NK-92 treated with Interleukin-12 subunit alpha and Interleukin-12 subunit beta, amount 100 ng/mL, for 24 hours (cell line): ENCODE measurements around the gene SHMT1.
"Not testable (repeated sequence)": the region's sequence is repeated elsewhere in the genome, so short reads cannot be mapped to it uniquely, and the experiment has no call there.

Source experiments
- DNase-seq: peaks from one replicate; lab custom pipeline; 2025; lab: John Stamatoyannopoulos, UW

Gene SHMT1

DNA sequence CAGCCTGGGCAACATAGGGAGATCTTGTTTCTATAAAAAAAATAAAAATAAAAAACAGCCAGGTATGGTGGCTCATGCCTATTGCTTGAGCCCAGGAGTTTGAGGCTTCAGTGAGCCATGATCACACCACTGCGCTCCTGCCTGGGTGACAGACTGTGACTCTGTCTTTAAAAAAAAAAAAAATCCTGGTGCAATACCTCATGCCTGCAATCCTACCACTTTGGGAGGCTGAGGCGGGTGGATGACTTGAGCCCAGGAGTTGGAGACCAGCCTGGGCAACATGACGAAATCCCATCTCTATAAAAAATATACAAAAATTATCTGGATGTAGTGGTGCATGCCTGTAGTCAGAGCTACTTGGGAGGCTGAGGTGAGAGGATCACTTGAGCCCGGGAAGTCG lies 15.3 kb upstream of the SHMT1 start:
- not testable (repeated sequence) for DNase-seq

GRCh38 chr17:18378205-18378505 lies 14.8 kb upstream of the SHMT1 start:
- no peak for DNase-seq

- DNase-seq, result no peak
These were observed 14.3 kb upstream of the SHMT1 start, which contains the start of gene EVPLL for GRCh38 chr17:18377437-18378204. EVPLL (plus strand) TSS chr17:18377778; CDS start chr17:18380938, 3,160 bp downstream.

- no peak for DNase-seq
These were observed 10.9 kb upstream of the SHMT1 start for GRCh38 chr17:18374216-18374615.

- DNase-seq, result not testable (repeated sequence)
These were observed 9.8 kb upstream of the SHMT1 start for GRCh38 chr17:18373181-18373580.

- DNase-seq, result no peak
These were observed 8.1 kb upstream of the SHMT1 start for GRCh38 chr17:18371455-18371854.

DNA sequence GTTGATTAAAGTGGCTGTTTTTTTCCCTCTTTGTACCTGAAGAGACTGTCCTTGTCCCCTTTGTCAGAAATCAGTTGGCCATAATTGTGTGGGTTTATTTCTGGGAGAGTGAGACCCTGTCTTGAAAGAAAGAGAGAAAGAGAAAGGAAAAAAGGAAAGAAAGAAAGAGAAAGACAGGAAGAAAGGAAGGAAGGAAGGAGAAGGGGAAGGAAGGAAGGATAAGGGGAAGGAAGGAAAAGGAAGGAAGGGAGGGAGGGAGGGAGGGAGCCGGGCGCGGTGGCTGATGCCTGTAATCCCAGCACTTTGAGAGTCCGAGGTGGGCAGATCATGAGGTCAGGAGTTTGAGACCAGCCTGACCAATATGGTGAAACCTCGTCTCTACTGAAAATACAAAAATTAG lies 7.4 kb upstream of the SHMT1 start:
- DNase-seq, result no peak

DNA sequence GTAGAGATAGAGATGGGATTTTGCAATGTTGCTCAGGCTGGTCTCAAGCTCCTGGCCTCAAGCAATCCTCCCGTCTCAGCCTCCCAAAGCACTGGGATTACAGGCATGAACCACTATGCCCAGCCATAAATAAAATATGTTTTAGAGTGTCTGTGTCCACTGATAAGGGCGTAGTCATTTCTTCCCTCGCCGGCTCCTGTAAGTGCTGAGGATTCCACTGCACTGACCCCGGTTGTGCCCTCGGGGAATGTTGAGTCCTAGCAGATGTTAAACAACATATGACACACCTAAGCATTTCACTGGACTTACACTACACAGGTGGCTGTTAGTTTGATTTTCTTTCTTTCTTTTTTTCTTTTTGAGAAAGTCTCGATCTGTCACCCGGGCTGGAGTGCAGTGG lies 5.6 kb upstream of the SHMT1 start:
- no peak for DNase-seq

- no peak for DNase-seq
These were observed 816 bp upstream of the SHMT1 start for GRCh38 chr17:18364166-18364565.

DNA sequence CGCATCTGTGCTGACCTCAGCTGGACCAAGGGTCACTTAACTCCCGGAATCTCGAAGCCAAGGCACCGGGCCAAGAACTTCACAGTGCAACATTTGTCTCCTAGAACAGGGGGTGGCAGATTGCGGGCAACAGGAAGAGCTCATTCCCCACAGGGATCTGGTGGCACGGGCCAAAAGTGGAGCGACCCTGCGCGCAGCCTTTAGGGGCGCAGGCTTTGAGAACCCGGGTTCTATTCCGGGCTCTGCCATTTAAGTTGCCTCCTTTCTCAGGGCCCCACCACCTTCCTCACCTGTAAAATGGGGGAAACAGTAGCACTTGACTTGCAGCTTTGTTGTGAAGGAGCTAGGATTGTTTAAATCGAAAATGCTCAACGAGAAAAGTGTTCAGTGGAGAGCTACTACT lies 651 bp downstream of the SHMT1 start:
- DNase-seq, result no peak

GRCh38 chr17:18361837-18362697 lies 1.3 kb downstream of the SHMT1 start:
- DNase-seq, result no peak

- no peak for DNase-seq
These were observed 2.8 kb downstream of the SHMT1 start for GRCh38 chr17:18360518-18360917.

DNA sequence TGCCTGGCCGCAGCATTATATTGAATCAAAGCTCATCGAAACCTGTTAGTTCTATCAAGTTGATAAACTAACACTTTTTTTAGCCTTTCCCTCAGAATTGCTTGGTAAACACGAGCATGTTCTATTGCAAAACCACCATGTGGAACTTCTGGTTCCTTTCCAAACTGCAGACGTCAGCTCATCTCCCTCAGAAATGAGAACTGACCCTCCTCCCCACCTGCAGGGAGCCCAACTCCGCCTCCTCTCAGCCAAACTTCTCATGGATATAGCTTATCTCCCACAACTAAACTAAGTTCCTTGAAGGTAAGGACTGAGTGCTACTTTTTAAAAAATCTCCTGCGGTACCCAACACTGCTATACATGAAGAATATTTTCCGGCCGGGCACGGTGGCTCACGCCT lies 6.7 kb downstream of the SHMT1 start:
- DNase-seq, result no peak

GRCh38 chr17:18353541-18353940 lies 9.8 kb downstream of the SHMT1 start:
- DNase-seq, result no peak

DNA sequence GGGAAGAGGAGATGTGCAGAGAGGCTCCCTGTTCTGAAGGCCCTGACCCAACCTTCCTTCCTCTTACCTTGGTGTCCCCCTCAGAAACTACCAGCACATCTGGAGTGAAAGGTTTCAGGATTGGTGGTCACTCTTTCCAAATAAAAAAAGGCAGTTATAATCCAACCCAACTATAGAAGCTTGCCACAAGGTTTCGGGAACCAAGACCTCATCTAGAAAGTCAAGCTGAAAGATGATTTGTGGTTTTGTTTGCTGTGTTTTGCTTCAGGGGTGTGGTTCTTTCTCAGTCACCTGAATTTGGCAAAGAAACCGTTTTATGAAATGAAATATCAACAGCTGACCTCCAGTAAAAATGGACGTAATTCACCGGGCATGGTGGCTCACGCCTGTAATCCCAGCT lies 19.3 kb downstream of the SHMT1 start:
- no peak for DNase-seq

GRCh38 chr17:18339933-18340332 lies 23.4 kb downstream of the SHMT1 start:
- no peak for DNase-seq

DNA sequence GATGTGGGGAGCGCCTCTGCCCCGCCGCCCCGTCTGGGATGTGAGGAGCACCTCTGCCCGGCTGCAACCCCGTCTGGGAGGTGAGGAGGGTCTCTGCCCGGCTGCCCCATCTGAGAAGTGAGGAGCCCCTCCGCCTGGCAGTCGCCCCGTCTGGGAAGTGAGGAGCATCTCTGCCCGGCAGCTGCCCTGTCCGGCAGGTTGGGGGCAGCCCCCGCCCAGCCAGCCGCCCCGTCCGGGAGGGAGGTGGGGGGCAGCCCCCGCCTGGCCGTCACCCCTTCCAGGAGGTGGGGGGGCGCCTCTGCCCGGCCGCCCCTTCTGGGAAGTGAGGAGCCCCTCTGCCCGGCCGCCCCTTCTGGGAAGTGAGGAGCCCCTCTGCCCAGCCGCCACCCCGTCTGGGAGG lies 25.2 kb downstream of the SHMT1 start:
- not testable (repeated sequence) for DNase-seq

- DNase-seq, result no peak
These were observed 30.4 kb downstream of the SHMT1 start for GRCh38 chr17:18332909-18333489.

DNA sequence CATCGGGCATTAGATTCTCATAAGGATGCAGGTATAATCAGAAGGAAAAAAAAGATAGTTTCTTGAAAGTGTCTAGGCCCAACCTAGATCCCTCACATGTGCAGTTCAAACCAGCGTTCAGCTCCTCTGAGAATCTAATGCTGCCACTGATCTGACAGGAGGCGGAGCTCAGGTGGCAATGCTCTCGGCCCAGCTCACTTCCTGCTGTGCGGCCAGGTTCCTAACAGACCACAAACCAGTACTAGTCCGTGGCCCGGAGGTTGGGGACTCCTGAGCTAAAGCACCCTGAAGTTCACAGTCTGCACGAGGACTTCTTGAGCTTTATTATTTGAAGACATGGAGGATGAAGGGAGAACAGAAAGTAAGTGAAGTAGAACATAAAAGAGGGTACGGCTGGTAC lies 31.5 kb downstream of the SHMT1 start:
- no peak for DNase-seq

DNA sequence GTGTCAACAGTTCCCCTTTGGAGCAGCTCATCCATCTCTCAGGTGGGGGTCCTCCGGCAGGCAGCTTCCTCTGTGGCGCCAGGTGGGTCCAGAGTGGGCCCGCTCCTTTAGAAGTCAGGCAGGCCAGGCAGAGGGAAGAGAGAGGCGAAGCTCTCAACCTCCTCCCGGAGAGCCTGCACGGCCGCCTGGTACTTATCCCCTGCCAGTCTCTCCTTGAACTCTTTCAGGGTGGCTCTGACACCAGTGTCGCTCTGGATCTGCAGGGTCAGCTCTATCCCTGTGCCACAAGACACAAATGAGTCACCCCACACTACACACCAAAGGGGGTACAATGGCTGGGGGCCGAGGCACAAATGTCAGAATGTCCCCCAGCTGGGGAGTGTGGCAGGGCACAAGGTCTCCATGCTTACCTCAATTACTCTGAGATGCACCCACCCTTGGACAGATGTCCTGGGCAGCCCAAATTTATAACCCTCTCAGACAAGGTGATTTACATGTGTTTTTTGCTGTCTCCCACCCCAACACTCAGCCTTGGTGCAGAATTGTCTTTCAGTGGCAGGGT lies 34.6 kb downstream of the SHMT1 start:
- DNase-seq, result no peak

DNA sequence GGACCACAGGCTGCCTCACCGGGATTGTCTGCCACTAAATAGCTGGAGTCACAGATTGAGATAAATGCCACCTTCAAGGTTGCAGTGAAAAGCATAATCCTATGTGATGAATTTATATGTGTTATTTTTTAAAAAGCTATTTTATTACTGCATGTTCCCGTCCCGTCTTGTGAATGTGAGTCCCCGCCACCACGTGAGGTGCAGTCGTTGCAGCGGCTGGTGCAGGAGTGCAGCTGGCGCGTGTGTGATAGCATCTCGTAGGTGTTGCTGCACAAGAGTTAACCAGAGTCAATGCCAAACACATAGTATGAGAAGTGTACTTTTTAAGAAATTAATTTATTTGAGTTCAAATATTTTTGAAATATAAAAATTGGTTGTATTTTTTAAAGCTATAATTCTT lies 35.8 kb downstream of the SHMT1 start:
- no peak for DNase-seq

DNA sequence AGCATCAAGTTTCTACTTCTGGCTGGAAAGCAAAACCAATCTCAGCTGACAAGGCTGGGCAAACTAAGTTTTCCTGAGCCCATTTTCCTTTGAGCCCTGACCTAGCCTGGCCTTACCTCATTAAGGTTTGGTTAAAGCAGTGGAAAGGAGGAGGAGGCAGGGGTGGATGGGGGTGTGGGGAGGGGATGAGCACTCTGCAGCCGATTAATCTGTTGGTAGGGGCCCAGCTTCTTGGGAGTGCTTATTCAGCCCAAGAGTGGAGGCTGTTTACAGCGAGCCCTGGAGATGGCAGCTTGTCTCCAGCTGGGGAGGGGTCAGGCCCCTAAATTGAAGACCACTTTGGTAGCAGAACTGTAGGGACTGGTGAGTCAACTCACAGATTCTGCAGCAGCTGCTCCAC lies 36.3 kb downstream of the SHMT1 start:
- no peak for DNase-seq

GRCh38 chr17:18326572-18326971 lies 36.8 kb downstream of the SHMT1 start:
- DNase-seq, result no peak
